HepG2 (cell line): ENCODE results near the gene ZNF821. TPM values are rescaled to one million over a fixed set of nuclear protein-coding genes. Genes with fewer than 3 reads are reported as not detected.

Source experiments
- ADNP ChIP-seq: sonication (generic); formaldehyde crosslinking; IDR thresholded peaks from 2 replicates; pipeline ENCODE4 v1.4.0; 2020; ENCODE audit warnings: missing genetic modification reagents
- CTCF ChIP-seq: sonication (generic); formaldehyde crosslinking; IDR thresholded peaks from 2 replicates; pipeline ENCODE4 v1.5.0; 2020; ENCODE audit warnings: mild to moderate bottlenecking, missing genetic modification reagents, moderate library complexity
- ETV5 ChIP-seq: IDR thresholded peaks from 2 replicates; pipeline ENCODE4 v1.6.1; 2018; ENCODE audit warnings: missing biosample characterization, missing genetic modification reagents, inconsistent platforms, borderline replicate concordance
- GMEB2 ChIP-seq: IDR thresholded peaks from 2 replicates; pipeline ENCODE4 v1.6.1; 2016; ENCODE audit warnings: missing biosample characterization, missing genetic modification reagents, low read depth
- MXI1 ChIP-seq: IDR thresholded peaks from 3 replicates; pipeline ENCODE4 v1.6.1; 2012; ENCODE audit warnings: low read depth, low read length, inconsistent platforms, borderline replicate concordance
- REL ChIP-seq: sonication (generic); formaldehyde crosslinking; conservative IDR thresholded peaks from 2 replicates; pipeline ENCODE4 v1.8.0; 2022; ENCODE audit warnings: mild to moderate bottlenecking, missing genetic modification reagents, moderate library complexity
- SP2 ChIP-seq: sonication (generic); formaldehyde crosslinking; IDR thresholded peaks from 2 replicates; pipeline ENCODE4 v1.5.1; 2020; ENCODE audit warnings: mild to moderate bottlenecking, missing genetic modification reagents
- TBL1XR1 ChIP-seq: fragments of 150-350 bp; IDR thresholded peaks from 2 replicates; pipeline ENCODE4 v1.6.1; 2014; ENCODE audit warnings: borderline replicate concordance, low read length; ENCODE audit not compliant: partially characterized antibody
- USF2 ChIP-seq, 2 experiments: sonication (generic) in 1 of 2; formaldehyde crosslinking in 1 of 2; IDR thresholded peaks; 2 replicates each; pipeline versions ENCODE4 v1.5.1 to v1.6.1; 2011 to 2020; ENCODE audit warnings: borderline replicate concordance in 1 of 2, low read depth in 1 of 2, low read length in 1 of 2, mild to moderate bottlenecking in 1 of 2, missing genetic modification reagents in 1 of 2, moderate library complexity in 1 of 2
- ZFP36L2 ChIP-seq: sonication (generic); formaldehyde crosslinking; IDR thresholded peaks from 2 replicates; pipeline ENCODE4 v1.4.0; 2020; ENCODE audit warnings: missing genetic modification reagents
- ZMYM4 ChIP-seq: sonication (generic); formaldehyde crosslinking; IDR thresholded peaks from 2 replicates; pipeline ENCODE4 v1.8.1; 2023; ENCODE audit warnings: mild to moderate bottlenecking, missing genetic modification reagents
- ZNF282 ChIP-seq: fragments of 450-650 bp; IDR thresholded peaks from 2 replicates; pipeline ENCODE4 v1.6.1; 2018; ENCODE audit not compliant: partially characterized antibody
- ZNF33A ChIP-seq: sonication (generic); formaldehyde crosslinking; IDR thresholded peaks from 2 replicates; pipeline ENCODE4 v1.5.1; 2020; ENCODE audit warnings: missing genetic modification reagents, mild to moderate bottlenecking, moderate library complexity, borderline replicate concordance
- polyA plus RNA-seq, 8 experiments: library from polyadenylated mRNA; depleted of rRNA in 3 of 8; stranded (reverse) in 7 of 8; unstranded in 1 of 8; fragments of >200 nt; fragmentation: Illumina TruSeq in 4 of 8; extraction: Trizol in 4 of 8; gene quantifications; 2 replicates each; pipeline versions ENCODE4 v1.2.1 to v1.2.3, GENCODE V29; 2011 to 2016; ENCODE audit warnings: low read depth in 4 of 8, missing spikeins in 1 of 8, mixed read lengths in 1 of 8; ENCODE audit not compliant: insufficient read depth in 1 of 8
- total RNA-seq, 5 experiments: library from RNA; depleted of rRNA; stranded (reverse); fragments of >200 nt; fragmentation: Illumina TruSeq; extraction: Trizol; gene quantifications; 2 replicates each; pipeline ENCODE4 v1.2.3, GENCODE V29; 2016; ENCODE audit warnings: low read depth in 1 of 5
- TF ChIP-seq, protein P1 (sequence below): sonication (generic); formaldehyde crosslinking; IDR thresholded peaks from 2 replicates; pipeline ENCODE4 v1.4.0; 2020; ENCODE audit warnings: mild to moderate bottlenecking, missing genetic modification reagents

ZNF821 gene
- total and polyA plus RNA-seq, 2 of the 13 experiments (the other 11 are each of a cell fraction or from before 2014, with no cell fraction given): 7.0 to 9.1 TPM

DNA sequence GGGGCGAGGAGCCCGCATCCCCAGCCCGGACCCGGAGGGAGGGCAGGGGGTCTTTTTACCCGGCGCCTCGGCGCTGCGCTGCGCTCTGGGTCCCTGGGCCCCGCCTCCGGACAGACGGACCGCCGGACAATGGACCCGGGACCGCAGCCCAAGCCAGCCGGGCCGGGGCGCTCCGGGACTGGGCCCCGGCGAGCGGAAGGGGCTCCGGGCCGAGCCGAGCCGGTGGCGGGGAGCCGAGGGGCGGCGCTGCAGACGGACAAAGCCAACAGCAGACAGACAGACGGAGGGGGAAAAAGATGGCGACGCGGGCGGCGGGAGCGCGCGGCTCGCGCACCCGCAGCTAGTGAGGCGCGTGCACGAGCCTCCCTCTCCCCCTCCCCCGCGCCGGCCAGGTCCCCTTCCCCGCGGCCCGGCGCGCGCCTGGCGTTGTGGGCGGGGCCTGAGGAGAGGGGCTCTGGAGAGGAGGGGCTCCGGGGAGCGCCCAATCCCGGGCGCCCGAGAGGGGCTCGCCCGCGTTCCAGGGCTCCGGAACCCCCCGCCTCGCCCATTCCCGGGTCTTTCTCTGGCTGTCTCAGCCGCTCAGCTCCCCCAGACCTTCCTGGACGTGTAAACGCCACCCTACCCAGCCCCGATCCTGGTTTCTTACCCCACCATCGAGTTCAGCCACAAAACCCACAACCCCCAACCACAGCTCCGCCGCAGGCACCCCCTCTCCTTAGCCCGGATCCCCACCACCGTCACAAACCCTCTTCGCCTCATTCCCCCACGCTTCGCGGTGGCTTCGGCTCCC is at the start of gene ZNF821 (continued):
- TF ChIP-seq, protein P1, sequence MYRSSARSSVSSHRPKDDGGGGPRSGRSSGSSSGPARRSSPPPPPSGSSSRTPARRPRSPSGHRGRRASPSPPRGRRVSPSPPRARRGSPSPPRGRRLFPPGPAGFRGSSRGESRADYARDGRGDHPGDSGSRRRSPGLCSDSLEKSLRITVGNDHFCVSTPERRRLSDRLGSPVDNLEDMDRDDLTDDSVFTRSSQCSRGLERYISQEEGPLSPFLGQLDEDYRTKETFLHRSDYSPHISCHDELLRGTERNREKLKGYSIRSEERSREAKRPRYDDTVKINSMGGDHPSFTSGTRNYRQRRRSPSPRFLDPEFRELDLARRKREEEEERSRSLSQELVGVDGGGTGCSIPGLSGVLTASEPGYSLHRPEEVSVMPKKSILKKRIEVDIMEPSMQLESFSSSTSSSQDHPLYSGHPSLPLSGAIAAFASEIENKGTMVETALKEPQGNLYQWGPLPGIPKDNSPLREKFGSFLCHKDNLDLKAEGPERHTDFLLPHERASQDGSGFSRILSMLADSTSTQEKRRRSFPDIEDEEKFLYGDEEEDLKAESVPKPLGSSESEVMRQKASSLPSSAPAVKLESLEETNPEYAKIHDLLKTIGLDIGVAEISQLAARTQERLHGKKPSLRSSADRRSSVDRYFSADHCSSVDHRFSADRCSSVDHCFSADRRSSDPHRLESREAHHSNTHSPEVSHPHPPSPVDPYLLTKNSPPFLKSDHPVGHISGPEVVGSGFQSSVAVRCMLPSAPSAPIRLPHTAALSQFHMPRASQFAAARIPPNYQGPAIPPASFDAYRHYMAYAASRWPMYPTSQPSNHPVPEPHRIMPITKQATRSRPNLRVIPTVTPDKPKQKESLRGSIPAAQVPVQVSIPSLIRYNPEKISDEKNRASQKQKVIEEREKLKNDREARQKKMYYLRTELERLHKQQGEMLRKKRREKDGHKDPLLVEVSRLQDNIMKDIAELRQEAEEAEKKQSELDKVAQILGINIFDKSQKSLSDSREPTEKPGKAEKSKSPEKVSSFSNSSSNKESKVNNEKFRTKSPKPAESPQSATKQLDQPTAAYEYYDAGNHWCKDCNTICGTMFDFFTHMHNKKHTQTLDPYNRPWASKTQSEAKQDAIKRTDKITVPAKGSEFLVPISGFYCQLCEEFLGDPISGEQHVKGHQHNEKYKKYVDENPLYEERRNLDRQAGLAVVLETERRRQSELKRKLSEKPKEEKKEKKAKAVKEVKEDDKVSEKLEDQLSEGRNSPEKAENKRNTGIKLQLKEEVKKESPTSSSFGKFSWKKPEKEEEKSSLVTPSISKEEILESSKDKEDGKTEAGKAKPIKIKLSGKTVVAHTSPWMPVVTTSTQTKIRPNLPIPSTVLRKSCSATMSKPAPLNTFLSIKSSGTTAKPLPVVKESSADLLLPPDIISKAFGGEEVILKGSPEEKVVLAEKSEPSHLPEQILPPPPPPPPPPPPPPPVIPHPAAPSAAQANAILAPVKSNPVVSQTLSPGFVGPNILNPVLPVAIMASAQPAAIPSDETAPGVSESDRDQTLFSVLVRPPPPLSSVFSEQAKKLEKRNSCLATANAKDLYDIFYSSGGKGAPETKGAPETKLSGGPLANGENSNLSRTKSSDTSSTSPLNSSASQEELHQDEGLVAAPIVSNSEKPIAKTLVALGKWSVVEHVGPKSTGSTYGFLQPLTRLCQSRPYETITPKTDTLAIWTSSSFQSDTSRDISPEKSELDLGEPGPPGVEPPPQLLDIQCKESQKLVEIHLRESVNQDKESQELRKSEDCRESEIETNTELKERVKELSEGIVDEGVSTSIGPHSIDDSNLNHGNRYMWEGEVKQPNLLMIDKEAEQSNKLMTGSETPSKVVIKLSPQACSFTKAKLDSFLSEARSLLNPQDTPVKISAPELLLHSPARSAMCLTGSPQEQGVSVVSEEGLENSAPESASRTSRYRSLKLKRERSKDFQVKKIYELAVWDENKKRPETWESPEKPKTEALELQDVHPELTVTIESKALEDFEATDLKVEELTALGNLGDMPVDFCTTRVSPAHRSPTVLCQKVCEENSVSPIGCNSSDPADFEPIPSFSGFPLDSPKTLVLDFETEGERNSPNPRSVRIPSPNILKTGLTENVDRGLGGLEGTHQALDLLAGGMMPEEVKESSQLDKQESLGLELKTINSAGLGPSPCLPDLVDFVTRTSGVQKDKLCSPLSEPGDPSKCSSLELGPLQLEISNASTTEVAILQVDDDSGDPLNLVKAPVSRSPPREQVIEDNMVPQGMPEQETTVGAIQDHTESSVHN (CRISPR knock-in tag): no peak
- no peak for TF ChIP-seq ADNP (CRISPR knock-in tag)
- TF ChIP-seq ZFP36L2: no peak
- no peak for TF ChIP-seq TBL1XR1
- TF ChIP-seq USF2 (IDR thresholded peaks at IDR 0.05; ENCODE audit: low read depth, low read length): no peak
- no peak for TF ChIP-seq USF2 (CRISPR knock-in tag; IDR thresholded peaks at IDR 0.05; ENCODE audit: borderline replicate concordance)
- TF ChIP-seq CTCF: peak; percentile 62
- peak; percentile 11; the same call in 1 of the 3 replicates for TF ChIP-seq MXI1
- TF ChIP-seq SP2: 0 out of 2 replicates have a peak, but pooled peaks have one; percentile 36
- no peak for TF ChIP-seq GMEB2
- peak; percentile 51; the same call in 1 of the 2 replicates for TF ChIP-seq ZMYM4
- peak; percentile 17; the same call in 1 of the 2 replicates for TF ChIP-seq ETV5 (CRISPR knock-in tag)
- no peak for TF ChIP-seq ZNF33A (CRISPR knock-in tag)
- no peak for TF ChIP-seq REL (CRISPR knock-in tag)
- no peak for TF ChIP-seq ZNF282
